ENCODE results near the gene MAFG. TPM values are rescaled to one million over a fixed set of nuclear protein-coding genes. Genes with fewer than 3 reads are reported as not detected.

The MAFG gene
- total RNA-seq, 2 experiments from 2014 or later = 10.8 to 13.3 TPM

DNA sequence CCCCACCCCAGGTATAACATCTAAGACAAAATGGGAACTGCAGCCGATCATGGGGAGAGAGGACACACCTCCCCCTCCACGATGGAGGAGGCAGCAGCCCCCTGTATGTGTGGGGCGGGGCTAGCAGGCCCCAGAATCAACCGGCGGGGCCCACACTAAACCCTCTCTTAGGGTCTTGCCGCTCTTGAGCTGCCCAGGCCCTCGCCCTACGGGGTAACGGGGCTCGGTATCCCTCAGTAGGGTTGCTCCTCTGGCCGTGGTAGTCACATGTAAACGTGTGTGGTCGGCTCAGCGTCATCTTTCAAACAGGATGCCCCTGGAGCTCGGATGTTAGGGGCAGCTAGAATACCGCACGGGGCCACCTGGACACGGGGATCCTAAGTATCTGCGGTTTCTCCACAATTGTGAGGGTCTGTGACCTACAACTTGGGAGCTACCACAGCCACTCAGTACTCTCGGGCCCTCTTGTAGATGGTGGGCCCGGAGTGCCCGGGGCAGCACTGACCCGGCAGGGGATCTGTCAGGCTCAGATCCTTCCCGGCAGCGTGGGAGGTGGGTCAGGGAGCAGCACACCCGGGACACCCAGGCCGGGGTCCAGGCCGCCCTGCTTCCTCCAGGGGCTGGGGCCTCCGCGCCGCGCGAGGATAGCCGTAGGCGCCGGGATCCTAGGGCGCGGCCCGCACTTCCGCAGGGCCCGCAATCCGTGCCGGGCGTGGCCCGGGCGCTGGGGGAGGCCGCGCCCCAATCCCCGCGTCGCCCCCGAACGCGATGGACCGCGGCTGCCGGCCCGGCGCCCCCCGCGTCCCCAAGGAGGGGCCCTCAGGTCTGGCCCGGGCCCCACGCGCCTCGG lies 57.2 kb downstream of the MAFG start:
- DNase-seq = peak in 8 of 14 experiments; percentile 25 to 80 (median 44)

DNA sequence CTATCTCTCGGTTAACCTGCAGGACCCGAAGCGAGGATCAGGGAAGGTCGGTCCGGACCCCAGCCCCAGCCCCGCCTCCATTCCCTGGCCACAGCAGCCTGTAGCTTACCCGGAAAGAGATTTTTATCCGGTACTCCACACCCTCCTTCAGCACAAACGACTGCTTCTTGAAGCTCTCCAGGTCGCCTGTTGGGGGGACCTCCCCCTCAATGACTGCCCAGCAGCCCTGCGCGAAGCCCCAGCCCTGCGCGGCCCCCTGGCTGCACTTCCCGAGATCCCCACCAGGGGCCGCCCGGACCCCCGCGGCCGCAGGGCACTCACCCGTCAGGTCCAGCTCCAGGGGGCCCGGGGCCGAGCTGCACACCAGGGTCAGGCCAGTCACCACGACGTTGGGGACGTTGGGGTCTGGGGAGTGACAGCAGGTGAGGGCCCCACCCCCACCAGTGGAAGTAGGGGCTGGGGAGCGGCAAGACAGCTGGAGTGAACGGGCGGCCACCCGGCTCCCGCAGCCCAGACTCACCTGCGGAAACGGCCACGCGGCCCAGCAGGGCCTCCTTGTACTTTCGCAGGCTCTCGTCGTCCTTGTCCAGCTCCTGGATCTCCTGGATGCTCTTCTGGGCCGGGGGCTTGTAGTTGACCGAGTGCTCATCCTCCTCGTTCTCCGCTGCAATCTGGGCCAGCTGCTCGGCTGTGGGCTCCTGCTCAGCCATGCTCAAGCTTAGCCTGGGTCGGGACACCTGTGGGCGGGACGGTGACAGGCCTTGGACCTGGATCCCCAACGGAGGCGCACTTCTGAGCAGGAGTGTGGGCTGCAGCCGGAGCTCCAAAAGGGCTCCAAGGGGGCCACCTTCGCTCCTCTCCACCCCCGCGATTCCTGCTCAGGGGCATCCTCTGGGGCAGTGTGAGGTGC lies 58.1 kb downstream of the MAFG start:
- no peaks in the 10 kb centered on the region for H3K27me3 Mint-ChIP-seq
- Histone ChIP-seq H3K27ac (ENCODE audit: low read depth in 1 of 2, low read length in 2 of 2) (peak overlapping the region; percentile 79 to 88), H3K27me3 (ENCODE audit: control insufficient read depth in 1 of 2, insufficient read depth in 2 of 2, low read length in 2 of 2) (peaks cover 0 to 3% of the 10 kb centered on the region in 2 experiments), H3K9me3 (ENCODE audit: control insufficient read depth in 1 of 2, insufficient read depth in 1 of 2, low read length in 2 of 2) (peaks cover 0 to 3% of the 10 kb centered on the region in 2 experiments), H3K4me1 (ENCODE audit: insufficient read depth, low read length) (peaks cover 66% of the 10 kb centered on the region), H3K36me3 (ENCODE audit: insufficient read depth, low read length) (peaks cover 33% of the 10 kb centered on the region), H3K4me3 (ENCODE audit: low read length) (peak overlapping the region; percentile 86)
- TF ChIP-seq, protein P1, sequence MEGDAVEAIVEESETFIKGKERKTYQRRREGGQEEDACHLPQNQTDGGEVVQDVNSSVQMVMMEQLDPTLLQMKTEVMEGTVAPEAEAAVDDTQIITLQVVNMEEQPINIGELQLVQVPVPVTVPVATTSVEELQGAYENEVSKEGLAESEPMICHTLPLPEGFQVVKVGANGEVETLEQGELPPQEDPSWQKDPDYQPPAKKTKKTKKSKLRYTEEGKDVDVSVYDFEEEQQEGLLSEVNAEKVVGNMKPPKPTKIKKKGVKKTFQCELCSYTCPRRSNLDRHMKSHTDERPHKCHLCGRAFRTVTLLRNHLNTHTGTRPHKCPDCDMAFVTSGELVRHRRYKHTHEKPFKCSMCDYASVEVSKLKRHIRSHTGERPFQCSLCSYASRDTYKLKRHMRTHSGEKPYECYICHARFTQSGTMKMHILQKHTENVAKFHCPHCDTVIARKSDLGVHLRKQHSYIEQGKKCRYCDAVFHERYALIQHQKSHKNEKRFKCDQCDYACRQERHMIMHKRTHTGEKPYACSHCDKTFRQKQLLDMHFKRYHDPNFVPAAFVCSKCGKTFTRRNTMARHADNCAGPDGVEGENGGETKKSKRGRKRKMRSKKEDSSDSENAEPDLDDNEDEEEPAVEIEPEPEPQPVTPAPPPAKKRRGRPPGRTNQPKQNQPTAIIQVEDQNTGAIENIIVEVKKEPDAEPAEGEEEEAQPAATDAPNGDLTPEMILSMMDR (IDR thresholded peaks at IDR 0.05) = peak; percentile 78
- H3K4me3 Mint-ChIP-seq = peak overlapping the region; percentile 90
- intact Hi-C loops (cut with DNase I, micrococcal nuclease) = loop anchor here (5.0 to 10.0 kb wide), 5 partner anchors 37 to 588 kb away; partner anchors contain the start of genes CENPX (in 2 of the 2), LRRC45 (in 2 of the 2), ACTG1 (in 1 of the 2) and MAFG (in 1 of the 2)
- DNase-seq = peak in 7 of 14 experiments; percentile 15 to 58 (median 47)
- ATAC-seq (ENCODE audit: poor library complexity) = no peak
- peak overlapping the region; percentile 95 for H3K27ac Mint-ChIP-seq
- no peaks in the 10 kb centered on the region for H3K9me3 Mint-ChIP-seq
- H3K36me3 Mint-ChIP-seq (ENCODE audit: low read depth) = peaks cover 55% of the 10 kb centered on the region
- H3K4me1 Mint-ChIP-seq (ENCODE audit: low read depth) = peaks cover 43% of the 10 kb centered on the region
- POLR2A ChIA-PET = interaction anchor here (0.5 to 4.6 kb wide), 12 partner anchors 8 to 205 kb away, joined by 3 to 63 read pairs (median 4); partner anchors contain the start of genes ALYREF, ANAPC11, ARL16 and HGS
- CTCF ChIA-PET = interaction anchor here (1.0 to 1.7 kb wide), 5 partner anchors 9 to 186 kb away, joined by 3 to 5 read pairs (median 3); partner anchors contain the start of genes ANAPC11, ARL16, HGS and MAFG

More for the DNA sequence above, 57.2 kb downstream of the MAFG start:
- ChIA-PET POLR2A (interaction anchor here (0.6 to 4.6 kb wide), 16 partner anchors 9 to 548 kb away, joined by 3 to 63 read pairs (median 4); partner anchors contain the start of genes ALYREF, ANAPC11, ARL16 and HGS), CTCF (interaction anchor here (1.3 to 1.7 kb wide), 3 partner anchors 10 to 187 kb away, joined by 3 to 4 read pairs (median 3); partner anchors contain the start of genes ARL16, HGS and P4HB)
- H3K9me3 ChIP-seq (ENCODE audit: control insufficient read depth in 1 of 2, insufficient read depth in 1 of 2, low read length in 2 of 2) = peaks cover 0 to 3% of the 10 kb centered on the region in 2 experiments
- H3K4me3 ChIP-seq (ENCODE audit: low read length) = peak overlapping the region; percentile 86
- peak overlapping the region; percentile 79 to 88 for H3K27ac ChIP-seq (ENCODE audit: low read depth in 1 of 2, low read length in 2 of 2)
- peak; percentile 35 for ATAC-seq (ENCODE audit: poor library complexity)
- Mint-ChIP-seq H3K9me3 (no peaks in the 10 kb centered on the region), H3K4me1 (ENCODE audit: low read depth) (peaks cover 45% of the 10 kb centered on the region), H3K27me3 (no peaks in the 10 kb centered on the region), H3K27ac (peak overlapping the region; percentile 95), H3K4me3 (peak overlapping the region; percentile 90), H3K36me3 (ENCODE audit: low read depth) (peaks cover 55% of the 10 kb centered on the region)
- peaks cover 66% of the 10 kb centered on the region for H3K4me1 ChIP-seq (ENCODE audit: insufficient read depth, low read length)
- TF ChIP-seq, protein P1 (IDR thresholded peaks at IDR 0.05) = no peak
- H3K36me3 ChIP-seq (ENCODE audit: insufficient read depth, low read length) = peaks cover 33% of the 10 kb centered on the region
- intact Hi-C loops (cut with DNase I, micrococcal nuclease) = loop anchor here (5.0 kb wide), 4 partner anchors 38 to 587 kb away; partner anchors contain the start of genes CENPX (in 2 of the 2), LRRC45 (in 2 of the 2), MAFG (in 1 of the 2) and MCRIP1 (in 1 of the 2)
- H3K27me3 ChIP-seq (ENCODE audit: control insufficient read depth in 1 of 2, insufficient read depth in 2 of 2, low read length in 2 of 2) = peaks cover 0 to 3% of the 10 kb centered on the region in 2 experiments

All from CD4-positive, alpha-beta T cell (primary cell).